ENCODE data around the gene MLKL.
A peak's percentile ranks its signal among the peaks of the same experiment; 100 is the strongest.
"Not testable (repeated sequence)": the region's sequence is repeated elsewhere in the genome, so short reads cannot be mapped to it uniquely, and the experiment has no call there.

Gene MLKL

DNA sequence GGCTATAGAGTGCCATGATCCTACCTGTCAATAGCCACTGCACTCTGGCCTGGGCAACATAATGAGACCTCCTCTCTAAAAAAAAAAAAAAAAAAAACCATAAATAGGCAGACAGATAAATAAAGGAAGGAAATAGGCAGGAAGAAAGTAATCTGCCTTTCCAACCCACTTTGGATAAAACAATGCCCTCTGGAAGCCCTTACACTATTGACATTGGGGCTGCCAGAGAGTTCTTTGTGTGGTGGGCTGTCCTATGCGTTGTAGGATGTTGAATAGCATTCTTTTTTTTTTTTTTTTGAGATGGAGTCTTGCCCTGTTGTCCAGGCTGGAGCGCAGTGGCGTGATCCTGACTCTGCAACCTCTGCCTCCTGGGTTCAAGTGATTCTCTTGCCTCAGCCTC, 26.8 kb downstream of the MLKL start:
- H3K4me3 ChIP-seq (ENCODE audit: low read depth, low read length): no peak overlapping the region
- no peak for DNase-seq (ENCODE audit: low read depth, low spot score)
- TF ChIP-seq, protein P1, sequence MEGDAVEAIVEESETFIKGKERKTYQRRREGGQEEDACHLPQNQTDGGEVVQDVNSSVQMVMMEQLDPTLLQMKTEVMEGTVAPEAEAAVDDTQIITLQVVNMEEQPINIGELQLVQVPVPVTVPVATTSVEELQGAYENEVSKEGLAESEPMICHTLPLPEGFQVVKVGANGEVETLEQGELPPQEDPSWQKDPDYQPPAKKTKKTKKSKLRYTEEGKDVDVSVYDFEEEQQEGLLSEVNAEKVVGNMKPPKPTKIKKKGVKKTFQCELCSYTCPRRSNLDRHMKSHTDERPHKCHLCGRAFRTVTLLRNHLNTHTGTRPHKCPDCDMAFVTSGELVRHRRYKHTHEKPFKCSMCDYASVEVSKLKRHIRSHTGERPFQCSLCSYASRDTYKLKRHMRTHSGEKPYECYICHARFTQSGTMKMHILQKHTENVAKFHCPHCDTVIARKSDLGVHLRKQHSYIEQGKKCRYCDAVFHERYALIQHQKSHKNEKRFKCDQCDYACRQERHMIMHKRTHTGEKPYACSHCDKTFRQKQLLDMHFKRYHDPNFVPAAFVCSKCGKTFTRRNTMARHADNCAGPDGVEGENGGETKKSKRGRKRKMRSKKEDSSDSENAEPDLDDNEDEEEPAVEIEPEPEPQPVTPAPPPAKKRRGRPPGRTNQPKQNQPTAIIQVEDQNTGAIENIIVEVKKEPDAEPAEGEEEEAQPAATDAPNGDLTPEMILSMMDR (IDR thresholded peaks at IDR 0.05; ENCODE audit: low read depth, low read length): no peak
- in situ Hi-C loops (cut with HindIII; ENCODE audit: low sequenced_read_pairs): no loop called here

GRCh38 chr16:74668877-74669276, 31.8 kb downstream of the MLKL start:
- DNase-seq (ENCODE audit: low read depth, low spot score); in situ Hi-C loops (cut with HindIII; ENCODE audit: low sequenced_read_pairs); H3K4me3 ChIP-seq (ENCODE audit: low read depth, low read length): not testable (repeated sequence)

DNA sequence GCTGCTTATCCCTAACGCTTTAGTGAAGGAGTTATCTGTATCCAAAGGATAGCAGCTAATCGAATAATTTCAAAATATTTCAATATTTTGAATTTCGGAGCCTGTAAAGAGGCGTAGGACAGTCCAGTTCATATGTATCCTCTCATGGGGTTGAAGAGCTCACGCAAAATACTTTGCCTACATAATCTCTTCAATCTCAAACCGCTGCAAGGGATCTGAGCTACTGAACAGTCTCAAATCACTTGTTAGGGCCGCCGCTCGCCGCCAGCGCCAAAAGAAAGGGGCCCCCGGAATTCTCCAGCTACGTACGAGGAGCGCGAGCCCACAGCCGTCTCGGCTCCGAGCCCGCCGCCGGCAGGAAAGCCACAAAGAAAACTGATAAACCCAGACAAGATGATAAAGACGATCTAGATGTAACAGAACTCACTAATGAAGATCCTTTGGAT, 33.4 kb downstream of the MLKL start:
- DNase-seq (ENCODE audit: low read depth, low spot score): peak; percentile 36
- TF ChIP-seq, protein P1 (IDR thresholded peaks at IDR 0.05; ENCODE audit: low read depth, low read length): no peak
- H3K4me3 ChIP-seq (ENCODE audit: low read depth, low read length): peak overlapping the region; percentile 87
- in situ Hi-C loops (cut with HindIII; ENCODE audit: low sequenced_read_pairs): no loop called here

DNA sequence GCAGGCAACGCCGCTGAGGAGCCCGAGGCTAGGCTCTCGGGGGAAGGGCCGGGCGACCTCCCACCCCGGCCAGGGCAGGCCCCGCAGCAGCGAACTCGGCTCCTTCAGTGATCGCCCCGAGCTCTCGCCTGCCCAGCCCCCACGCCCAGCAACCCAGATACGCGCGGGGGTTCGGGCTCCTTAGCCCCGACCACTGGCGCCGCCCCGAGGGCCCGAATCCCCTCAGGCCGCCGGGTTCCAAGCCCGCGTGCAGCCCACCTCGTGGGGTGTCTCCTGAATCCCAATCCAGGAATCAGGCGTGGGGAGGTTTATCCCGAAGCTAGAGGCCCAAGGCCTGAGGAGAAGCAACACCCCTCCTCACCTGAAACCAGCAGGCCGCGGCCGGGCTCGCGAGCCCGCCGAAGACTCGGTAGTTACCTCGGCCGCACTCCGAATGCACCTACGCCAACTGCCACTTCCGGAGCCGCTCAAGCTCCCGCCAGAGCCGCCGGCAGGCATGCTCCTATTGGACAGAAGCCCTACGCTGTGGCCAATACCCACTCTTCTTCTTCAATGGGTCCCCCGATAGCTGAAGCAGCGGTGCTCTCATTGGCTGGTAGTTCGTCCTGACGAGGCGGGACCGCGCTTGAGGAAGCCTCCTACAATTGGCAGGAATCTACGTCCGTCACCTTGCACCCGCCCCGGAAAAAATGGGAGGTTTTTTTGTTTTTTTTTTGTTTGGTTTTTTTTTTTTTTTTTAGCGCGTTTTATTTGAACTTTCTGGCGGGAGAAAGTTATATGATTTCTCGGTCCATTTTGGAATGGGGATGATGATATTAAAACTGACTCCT, 34.0 kb downstream of the MLKL start, which contains the start of gene RFWD3:
Gene RFWD3, minus strand, starts transcription at position 453 of the 830 bp plus-strand sequence. CDS start 5,428 bp downstream, outside the sequence.
- in situ Hi-C loops (cut with HindIII; ENCODE audit: low sequenced_read_pairs): no loop called here
- peak within 1 kb of the TSS; percentile 87 for H3K4me3 ChIP-seq (ENCODE audit: low read depth, low read length)
- peak; percentile 99 for DNase-seq (ENCODE audit: low read depth, low spot score)
- TF ChIP-seq, protein P1 (IDR thresholded peaks at IDR 0.05; ENCODE audit: low read depth, low read length): no peak

DNA sequence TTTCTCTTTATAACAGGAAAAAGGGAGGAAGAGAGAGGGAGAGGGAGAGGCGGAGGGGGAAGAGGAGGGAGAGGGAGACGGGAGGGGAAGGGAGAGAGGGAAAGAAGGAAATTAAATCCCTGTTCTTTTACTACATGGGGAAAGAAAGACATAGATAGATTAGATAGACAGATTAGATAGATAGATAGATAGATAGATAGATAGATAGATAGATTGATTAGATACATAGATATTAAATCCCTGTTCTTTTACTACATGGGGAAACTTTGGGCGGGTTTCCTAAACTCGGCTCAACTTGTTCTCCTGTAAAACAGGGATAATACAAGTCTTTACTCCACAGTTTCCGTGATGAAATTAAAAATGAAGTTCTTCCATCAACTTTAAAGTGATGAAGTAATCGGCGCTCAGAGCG, 34.6 kb downstream of the MLKL start:
- peak overlapping the region; percentile 87 for H3K4me3 ChIP-seq (ENCODE audit: low read depth, low read length)
- in situ Hi-C loops (cut with HindIII; ENCODE audit: low sequenced_read_pairs): no loop called here
- no peak for DNase-seq (ENCODE audit: low read depth, low spot score)
- TF ChIP-seq, protein P1 (IDR thresholded peaks at IDR 0.05; ENCODE audit: low read depth, low read length): no peak

DNA sequence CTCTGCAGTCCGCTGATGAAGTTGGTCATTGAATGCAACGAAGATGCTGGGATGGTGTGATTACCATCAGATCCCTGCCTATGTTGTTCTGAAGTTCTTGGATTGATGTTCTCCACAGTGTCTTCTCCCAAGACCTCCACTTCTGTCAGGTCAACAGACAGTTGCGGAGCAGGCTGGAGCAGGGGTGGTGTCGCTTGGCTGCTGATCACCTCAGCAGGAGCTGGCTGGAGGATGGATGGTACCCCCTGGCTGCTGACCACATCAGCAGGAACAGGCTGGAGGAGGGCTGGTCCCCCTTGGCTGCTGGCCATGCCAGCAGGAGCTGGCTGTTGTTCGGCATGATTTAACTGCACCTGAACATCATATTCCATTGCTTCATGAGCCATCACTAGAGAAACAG, 39.6 kb downstream of the MLKL start:
- in situ Hi-C loops (cut with HindIII; ENCODE audit: low sequenced_read_pairs): no loop called here
- H3K4me3 ChIP-seq (ENCODE audit: low read depth, low read length): no peak overlapping the region
- DNase-seq (ENCODE audit: low read depth, low spot score): no peak
- TF ChIP-seq, protein P1 (IDR thresholded peaks at IDR 0.05; ENCODE audit: low read depth, low read length): no peak

GRCh38 chr16:74660383-74660782, 40.3 kb downstream of the MLKL start:
- in situ Hi-C loops (cut with HindIII; ENCODE audit: low sequenced_read_pairs): no loop called here
- DNase-seq (ENCODE audit: low read depth, low spot score): no peak
- TF ChIP-seq, protein P1 (IDR thresholded peaks at IDR 0.05; ENCODE audit: low read depth, low read length): no peak
- H3K4me3 ChIP-seq (ENCODE audit: low read depth, low read length): no peak overlapping the region

All from astrocyte of the spinal cord (primary cell).